ENCODE measurements around the gene TULP1. TPM values are rescaled to one million over a fixed set of nuclear protein-coding genes. Genes with fewer than 3 reads are reported as not detected.

TULP1 gene
- total and polyA plus RNA-seq, 2 of the 13 experiments (the other 11 are each of a cell fraction or from before 2014, with no cell fraction given): not detected

DNA sequence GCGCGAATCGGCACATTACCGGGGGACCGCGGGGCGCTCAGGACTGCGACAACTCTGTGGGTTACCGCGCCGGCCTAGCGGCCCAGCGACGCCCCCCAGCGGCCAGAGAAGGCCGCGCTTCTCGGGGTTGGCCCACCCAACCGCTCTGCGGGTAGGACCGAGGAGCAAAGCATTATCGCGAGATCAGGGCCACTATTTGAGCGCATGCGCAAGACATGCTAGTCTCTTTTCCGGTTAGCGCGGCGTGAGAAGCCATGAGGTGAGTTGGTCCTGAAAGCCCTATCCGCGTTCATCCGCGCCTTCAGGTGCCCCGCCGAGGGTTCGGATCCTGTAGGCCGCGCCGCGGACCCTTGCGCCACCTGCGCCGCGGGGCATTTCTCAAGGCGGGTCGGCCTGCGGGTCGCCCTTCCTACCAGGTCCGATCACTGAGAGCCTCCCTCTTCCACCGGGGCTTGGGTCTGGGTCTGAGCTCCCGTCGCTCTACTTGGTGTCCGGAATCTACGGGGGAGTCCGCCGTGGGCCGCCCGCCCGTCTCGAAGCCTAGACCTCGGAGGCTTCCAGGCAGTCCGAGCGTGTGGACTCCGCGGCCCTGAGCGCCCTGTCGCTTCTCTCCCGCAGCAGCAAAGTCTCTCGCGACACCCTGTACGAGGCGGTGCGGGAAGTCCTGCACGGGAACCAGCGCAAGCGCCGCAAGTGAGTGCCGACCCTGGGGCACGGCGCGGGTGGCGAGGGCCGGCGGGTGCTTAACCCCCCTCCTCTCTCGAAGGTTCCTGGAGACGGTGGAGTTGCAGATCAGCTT is 44.3 kb downstream of the TULP1 start, which contains the start of gene RPL10A (continued):
- peak; percentile 80; the same call in 1 of the 2 replicates for TF ChIP-seq BCL3 (CRISPR knock-in tag; IDR thresholded peaks at IDR 0.05)
- TF ChIP-seq NFIC (IDR thresholded peaks at IDR 0.05; ENCODE audit: low read length): no peak; the same call in 1 of the 2 replicates
- TF ChIP-seq ZFP1 (CRISPR knock-in tag; IDR thresholded peaks at IDR 0.05): no peak; the same call in 1 of the 2 replicates
- peak; percentile 85; the same call in 1 of the 2 replicates for TF ChIP-seq ZNF432 (CRISPR knock-in tag; IDR thresholded peaks at IDR 0.05; ENCODE audit: borderline replicate concordance)
- TF ChIP-seq, protein P1, sequence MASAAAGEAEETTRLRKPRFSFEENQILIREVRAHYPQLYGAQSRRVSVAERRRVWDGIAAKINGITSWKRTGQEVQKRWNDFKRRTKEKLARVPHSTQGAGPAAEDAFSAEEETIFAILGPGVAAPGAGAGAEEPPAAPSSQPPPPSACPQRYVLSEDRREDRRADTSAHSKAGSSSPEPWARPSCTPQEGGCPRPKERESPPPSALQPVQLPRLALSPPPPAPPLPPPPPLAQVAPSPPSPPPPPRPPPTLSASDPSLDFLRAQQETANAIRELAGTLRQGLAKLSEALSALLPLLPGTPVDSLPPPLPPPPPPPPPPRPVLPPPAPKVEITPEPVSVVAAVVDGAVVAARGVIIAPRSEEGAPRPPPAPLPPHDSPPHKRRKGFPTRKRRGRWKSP (CRISPR knock-in tag; IDR thresholded peaks at IDR 0.05): peak; percentile 89
- TF ChIP-seq ZNF75D (CRISPR knock-in tag; IDR thresholded peaks at IDR 0.05; ENCODE audit: borderline replicate concordance): peak; percentile 22; the same call in 1 of the 2 replicates
- peak; percentile 63 for TF ChIP-seq HIVEP1 (CRISPR knock-in tag; IDR thresholded peaks at IDR 0.05)
- peak; percentile 82 for TF ChIP-seq CBFB (CRISPR knock-in tag; IDR thresholded peaks at IDR 0.05)
- TF ChIP-seq RFX5 (IDR thresholded peaks at IDR 0.05; ENCODE audit: low read depth, low read length): no peak
- peak; percentile 82 for TF ChIP-seq ZNF737 (CRISPR knock-in tag; IDR thresholded peaks at IDR 0.05; ENCODE audit: borderline replicate concordance)
- TF ChIP-seq ZNF550 (CRISPR knock-in tag; IDR thresholded peaks at IDR 0.05; ENCODE audit: borderline replicate concordance): peak; percentile 94; the same call in 1 of the 2 replicates
- peak; percentile 89; the same call in 1 of the 2 replicates for TF ChIP-seq RORA (CRISPR knock-in tag; IDR thresholded peaks at IDR 0.05)
- TF ChIP-seq SOX6 (IDR thresholded peaks at IDR 0.05): no peak
- peak; percentile 84; the same call in 1 of the 2 replicates for TF ChIP-seq SOX6 (CRISPR knock-in tag; IDR thresholded peaks at IDR 0.05)
- peak; percentile 59; the same call in 1 of the 2 replicates for TF ChIP-seq HCFC1 (IDR thresholded peaks at IDR 0.05; ENCODE audit: low read depth, low read length)
- no peak for TF ChIP-seq SYNCRIP (IDR thresholded peaks at IDR 0.05; ENCODE audit: insufficient read depth, low read depth, low read length)
